ENCODE data around the gene CARD11.

DNA sequence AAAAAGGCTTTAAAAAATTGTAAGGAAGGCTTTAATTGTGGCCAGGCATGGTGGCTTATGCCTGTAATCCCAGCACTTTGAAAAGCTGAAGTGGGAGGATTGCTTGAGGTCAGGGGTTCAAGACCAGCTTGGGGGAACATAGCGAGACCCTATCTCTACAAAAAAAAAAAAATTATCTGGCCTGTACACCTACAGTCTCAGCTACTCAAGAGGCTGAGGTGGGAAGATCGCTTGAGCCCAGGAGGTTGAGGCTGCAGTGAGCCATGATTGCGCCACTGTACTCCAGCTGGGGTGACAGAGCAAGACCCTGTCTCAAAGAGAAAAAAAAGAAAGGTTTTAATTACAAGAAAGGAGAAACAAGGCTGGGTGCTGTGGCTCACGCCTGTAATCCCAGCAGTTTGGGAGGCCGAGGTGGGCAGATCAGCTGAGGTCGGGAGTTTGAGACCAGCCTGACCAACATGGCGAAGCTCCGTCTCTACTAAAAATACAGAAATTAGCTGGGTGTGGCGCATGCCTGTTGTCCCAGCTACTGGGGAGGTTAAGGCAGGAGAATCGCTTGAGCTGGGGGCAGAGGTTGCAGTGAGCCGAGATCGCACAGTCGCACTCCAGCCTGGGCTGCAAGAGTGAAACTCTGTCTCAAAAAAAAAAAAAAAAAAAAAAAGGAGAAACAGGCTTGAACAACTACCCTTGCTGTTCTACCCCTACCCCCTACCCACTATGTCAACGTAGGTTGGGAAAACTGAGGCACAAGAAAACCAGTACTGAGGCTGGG, 83.7 kb downstream of the CARD11 start:
- TF ChIP-seq, protein P1, sequence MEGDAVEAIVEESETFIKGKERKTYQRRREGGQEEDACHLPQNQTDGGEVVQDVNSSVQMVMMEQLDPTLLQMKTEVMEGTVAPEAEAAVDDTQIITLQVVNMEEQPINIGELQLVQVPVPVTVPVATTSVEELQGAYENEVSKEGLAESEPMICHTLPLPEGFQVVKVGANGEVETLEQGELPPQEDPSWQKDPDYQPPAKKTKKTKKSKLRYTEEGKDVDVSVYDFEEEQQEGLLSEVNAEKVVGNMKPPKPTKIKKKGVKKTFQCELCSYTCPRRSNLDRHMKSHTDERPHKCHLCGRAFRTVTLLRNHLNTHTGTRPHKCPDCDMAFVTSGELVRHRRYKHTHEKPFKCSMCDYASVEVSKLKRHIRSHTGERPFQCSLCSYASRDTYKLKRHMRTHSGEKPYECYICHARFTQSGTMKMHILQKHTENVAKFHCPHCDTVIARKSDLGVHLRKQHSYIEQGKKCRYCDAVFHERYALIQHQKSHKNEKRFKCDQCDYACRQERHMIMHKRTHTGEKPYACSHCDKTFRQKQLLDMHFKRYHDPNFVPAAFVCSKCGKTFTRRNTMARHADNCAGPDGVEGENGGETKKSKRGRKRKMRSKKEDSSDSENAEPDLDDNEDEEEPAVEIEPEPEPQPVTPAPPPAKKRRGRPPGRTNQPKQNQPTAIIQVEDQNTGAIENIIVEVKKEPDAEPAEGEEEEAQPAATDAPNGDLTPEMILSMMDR (conservative IDR thresholded peaks at IDR 0.05; ENCODE audit: low read length): no peak
- TF ChIP-seq EZH2phosphoT487 (IDR thresholded peaks at IDR 0.05; ENCODE audit: borderline replicate concordance): no peak
